ENCODE data around the gene MUC22.

DNA sequence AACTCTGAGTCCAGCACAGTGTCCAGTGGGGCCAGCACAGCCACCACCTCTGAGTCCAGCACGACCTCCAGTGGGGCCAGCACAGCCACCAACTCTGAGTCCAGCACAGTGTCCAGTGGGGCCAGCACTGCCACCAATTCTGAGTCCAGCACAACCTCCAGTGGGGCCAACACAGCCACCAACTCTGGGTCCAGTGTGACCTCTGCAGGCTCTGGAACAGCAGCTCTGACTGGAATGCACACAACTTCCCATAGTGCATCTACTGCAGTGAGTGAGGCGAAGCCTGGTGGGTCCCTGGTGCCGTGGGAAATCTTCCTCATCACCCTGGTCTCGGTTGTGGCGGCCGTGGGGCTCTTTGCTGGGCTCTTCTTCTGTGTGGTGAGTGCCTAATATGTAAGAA lies 23.0 kb upstream of the MUC22 start:
- TF ChIP-seq ZNF274 (IDR thresholded peaks at IDR 0.05; ENCODE audit: low read depth, low read length) = no peak
- no peak for TF ChIP-seq SUZ12 (IDR thresholded peaks at IDR 0.05; ENCODE audit: extremely low read depth, insufficient read depth, insufficient read length)
